Pons (tissue), 1 donor: ENCODE results near the gene CDC45.

Experiments
- DNase-seq: peaks from one replicate; pipeline ENCODE4 v3.0.0-alpha.2; 2016; ENCODE audit warnings: low spot score

The CDC45 gene

GRCh38 chr22:19448076-19448607 lies 31.6 kb upstream of the CDC45 start:
- DNase-seq: peak; percentile 34

DNA sequence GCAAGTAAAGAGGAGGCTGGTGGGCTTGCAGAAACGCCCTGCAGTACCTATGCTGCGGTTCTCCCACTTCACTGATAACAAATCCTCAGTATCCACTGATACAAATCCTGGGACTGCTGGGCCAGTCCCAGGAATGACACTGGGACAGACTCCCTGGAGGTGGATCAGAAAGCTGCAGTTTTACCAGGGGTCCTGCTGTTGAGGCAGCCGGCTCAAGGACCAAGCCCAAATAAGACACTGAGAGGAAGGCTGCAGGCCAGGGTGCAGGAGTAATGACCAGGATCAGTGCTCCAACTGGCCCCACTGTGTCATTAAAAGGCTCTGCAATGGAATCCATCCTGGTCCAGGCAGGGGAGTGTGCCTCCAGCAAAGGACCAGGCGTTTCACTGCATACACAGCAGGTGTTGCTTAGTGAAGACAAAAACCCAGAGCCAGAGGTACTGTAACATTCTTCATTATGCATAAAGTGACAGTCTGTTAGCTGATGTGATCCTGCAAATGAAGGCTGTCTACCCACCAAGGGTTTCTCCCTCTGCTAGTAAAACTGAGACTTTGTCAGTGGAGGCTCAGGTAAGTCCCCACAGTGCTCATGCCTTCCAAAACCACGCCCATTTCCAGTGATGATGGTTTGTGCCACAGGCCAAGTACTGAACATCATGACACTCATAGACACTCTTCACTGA lies 30.8 kb upstream of the CDC45 start:
- DNase-seq: no peak

- DNase-seq: no peak
Measured at GRCh38 chr22:19449422-19449767, 30.3 kb upstream of the CDC45 start.

DNA sequence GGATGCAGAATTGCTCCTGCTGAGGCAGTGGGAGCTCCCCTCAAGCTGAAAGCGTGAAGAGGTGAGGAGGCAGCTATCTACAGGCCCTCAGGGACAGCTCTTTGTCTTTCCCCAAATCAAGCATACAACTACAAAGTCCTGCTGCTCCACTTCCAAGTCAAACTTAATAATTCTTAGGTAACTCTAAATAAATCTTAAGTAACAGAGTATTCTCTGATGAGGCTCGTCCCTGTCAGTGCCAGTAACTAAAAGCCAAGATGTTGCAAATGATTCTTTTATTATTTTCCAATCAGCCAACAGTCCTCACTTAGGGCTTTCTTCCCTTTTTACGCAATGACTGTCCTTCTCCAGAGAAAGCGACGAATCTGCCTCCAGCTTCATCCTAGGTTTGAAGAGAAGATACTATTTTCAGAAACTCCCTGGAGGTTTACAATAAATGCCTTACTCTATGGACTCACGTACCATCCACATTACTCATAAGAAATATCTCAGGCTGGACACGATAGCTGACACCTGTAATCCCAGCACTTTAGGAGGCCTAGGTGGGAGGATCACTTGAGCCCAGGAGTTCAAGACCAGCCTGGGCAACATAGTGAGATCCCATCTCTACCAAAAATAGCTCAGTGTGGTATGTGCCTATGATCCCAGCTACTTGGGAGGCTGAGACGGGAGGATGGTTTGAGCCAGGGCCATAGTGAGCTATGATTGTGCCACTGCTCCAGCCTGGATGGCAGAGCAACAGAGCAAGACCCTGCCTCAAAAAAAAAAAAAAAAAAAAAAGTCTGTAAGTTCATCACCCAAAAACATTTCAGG lies 29.2 kb upstream of the CDC45 start:
- DNase-seq: no peak

DNA sequence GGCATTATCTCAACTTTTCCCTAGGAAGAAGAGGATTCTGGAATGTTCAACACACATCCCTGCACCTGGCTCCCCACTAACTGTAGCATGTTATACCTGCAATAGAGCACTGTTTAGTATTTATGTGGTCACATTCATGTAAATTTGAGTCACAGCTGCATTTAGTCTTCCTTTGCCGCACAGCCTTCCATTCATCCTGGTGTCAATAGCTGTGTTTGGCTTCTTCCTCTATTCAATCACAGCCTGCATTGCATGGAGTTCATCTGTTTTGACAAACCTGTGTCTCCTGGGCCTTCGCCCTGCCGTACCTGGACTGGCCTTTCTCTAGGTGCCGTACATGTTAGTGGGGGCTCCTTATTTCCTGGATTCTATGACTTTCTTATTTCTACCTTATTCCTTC lies 28.1 kb upstream of the CDC45 start:
- no peak for DNase-seq

- DNase-seq: no peak
Measured at GRCh38 chr22:19453718-19454117, 26.0 kb upstream of the CDC45 start.

DNA sequence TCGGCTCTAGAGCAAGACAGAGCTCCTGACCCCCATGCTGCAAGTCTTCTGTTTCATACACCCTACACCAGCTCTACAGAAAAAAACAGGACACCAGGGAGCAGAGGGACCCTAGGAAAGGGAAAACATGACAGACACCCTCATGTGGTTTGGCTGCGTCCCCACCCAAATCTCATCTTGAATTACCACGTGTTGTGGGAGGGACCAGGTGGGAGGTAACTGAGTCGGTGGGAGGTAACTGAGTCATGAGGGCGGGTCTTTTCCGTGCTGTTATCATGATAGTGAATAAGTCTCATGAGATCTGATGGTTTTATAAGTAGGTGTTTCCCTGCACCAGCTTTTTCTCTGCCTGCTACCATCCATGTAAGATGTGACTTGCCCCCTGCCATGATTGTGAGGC lies 25.6 kb upstream of the CDC45 start:
- DNase-seq: no peak

- DNase-seq: no peak
Measured at GRCh38 chr22:19455033-19455432, 24.7 kb upstream of the CDC45 start.

DNA sequence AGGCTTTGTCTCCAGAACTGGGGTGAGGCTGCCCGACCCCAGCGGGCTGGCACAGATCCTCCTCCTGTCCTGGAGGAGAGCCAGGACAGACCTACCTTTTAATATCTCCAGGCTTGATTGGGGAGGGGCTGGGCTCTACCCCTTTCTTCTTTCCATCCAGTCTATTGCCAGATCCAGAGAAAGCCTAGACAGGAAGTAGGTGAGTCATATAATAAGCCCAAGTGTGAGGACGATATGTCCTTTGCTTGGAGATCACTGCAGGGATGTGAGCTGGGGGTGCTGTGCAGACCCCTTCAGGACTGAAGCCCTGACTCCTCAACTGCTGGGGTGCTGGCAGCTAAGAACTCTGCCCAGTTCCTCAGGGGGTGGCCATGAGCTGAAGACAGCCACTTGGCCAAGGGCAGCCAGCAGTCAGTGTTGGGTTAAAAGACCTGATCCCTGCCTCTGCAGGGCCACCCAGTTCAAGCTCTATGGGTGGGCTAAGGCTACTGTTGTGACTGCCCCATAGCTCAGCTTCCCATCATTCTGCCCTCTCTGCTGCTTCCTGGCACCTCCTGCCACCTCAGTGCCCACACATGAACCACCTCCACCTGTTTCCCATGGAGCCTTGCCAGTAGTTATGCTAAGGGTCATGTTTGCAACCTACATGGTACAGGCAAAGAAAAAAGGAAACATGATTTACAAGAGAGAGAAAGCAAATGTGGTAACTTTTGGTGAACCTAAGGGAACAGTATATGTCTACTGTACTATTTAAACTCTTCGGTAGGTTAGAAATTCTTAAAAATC lies 23.9 kb upstream of the CDC45 start:
- DNase-seq: no peak

DNA sequence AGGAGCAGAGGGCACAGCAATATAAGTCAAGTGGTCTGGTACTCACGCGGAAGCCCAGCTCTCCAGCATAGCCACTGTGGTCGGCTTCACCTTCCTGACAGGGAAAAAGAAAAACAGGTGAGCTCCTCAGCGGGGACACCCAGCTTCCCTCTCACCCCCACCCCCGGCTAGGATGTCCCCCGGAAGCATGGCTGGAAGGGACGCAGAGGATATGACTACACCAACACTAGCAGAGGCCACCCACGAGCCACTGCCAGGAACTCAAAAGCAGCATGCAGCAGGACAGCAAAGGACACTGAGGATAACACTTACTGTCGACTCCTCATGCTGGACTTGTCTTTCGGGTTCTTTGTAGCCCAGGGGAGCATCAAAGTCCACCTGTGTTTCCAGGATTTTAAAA lies 23.2 kb upstream of the CDC45 start:
- DNase-seq: no peak

GRCh38 chr22:19457828-19458428 lies 21.8 kb upstream of the CDC45 start:
- no peak for DNase-seq

GRCh38 chr22:19460036-19460435 lies 19.7 kb upstream of the CDC45 start:
- DNase-seq: no peak

DNA sequence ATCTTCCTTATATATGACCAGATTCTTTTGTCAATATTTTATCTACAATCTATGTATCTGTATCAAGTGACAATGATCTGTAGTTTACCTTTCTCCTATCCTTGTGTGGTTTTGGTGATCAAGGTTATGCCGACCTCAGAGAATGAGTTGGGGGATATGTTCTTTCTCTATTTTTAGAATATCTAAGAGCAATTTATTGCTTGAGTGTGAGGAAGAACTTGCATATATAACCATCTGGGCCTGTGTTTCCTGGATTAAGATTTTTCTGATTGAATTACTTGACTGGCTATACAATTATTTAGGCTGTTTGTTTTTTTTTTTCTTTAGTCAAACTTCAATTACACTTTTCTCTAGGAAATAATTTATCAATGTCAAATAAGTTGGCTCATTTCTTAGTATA lies 18.2 kb upstream of the CDC45 start:
- DNase-seq: no peak

DNA sequence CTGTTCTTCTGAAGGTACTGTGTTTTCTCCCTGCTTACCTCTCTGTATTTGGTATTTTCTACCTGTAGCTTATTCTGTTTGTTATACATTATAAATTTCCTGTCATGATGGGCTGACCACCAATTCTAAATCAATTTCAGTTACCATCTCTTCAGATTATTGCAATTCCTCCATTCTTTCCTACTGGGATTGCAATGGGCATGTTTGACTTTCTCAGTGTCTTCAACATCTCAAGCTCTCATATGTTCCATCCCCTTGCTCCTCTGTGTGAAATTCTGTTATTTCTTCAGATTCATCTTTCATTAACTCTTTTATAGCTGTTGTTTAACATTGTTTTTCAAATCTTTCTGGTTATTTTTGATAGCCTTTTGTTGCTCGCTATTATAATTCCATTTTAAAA lies 16.7 kb upstream of the CDC45 start:
- DNase-seq: no peak

DNA sequence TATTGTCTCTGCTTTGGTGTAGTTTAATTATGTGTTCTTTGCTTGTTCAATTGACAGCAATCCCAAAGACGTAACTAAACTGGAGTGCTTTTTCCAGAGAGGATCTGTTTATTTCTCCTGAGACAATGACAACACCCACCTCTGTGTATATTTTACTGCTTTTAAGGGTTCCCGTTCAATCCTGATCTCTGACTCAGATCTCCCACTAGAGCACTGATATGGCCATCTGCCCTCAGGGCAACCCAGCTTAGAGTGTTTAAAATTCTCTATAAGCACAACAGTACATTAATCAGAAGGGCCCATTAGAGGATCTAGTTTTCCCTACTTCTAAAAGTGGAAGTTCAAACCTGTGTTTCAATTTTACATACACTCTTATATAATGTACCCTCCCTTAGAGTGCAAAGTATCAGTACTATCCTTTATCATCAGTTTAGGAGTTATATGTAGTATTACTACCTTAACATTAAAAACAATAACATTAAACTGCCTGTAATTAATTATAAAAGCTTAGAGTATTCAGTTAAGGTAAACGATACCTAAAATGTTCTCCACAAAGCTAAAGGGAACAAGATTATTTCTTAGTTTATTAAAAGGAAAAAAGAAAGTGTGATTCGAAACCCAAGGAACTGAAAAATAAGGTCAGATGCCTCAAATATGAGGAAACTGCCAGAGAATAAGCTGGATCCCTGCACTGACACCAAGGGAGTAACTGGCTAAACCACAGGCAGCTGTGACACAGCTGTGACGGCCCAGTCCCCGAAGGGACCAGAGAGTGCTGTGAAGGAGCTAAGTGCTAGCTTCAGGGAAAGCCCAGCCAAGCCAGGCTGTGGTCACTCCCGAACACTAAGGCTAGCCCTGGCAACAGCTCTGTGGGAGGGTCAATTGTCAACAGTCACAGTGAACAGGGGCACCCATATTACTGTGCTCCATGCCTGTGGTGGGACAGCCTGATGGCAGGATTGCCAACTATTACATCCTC lies 15.9 kb upstream of the CDC45 start:
- no peak for DNase-seq

DNA sequence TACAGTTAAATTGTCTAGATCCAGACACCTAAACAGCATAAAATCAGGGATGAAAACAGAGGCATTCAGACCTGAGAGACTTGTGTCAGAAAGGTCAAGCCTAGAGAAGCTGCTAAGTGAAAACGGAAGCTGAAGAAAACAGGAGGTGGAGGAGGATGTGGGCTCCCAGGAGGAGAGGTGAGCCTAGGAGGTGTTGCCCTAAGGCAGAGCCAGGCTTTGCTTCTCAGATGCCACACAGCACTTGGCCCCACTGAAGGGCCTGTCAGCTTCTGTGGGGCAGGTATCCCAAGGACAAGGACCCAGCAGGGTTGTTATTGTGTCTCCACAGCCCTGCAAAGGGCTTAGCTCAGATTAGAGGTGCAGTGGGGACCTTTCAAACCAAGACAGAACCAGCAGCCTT lies 15.2 kb upstream of the CDC45 start:
- DNase-seq: no peak

GRCh38 chr22:19464975-19465374 lies 14.7 kb upstream of the CDC45 start:
- DNase-seq: no peak

DNA sequence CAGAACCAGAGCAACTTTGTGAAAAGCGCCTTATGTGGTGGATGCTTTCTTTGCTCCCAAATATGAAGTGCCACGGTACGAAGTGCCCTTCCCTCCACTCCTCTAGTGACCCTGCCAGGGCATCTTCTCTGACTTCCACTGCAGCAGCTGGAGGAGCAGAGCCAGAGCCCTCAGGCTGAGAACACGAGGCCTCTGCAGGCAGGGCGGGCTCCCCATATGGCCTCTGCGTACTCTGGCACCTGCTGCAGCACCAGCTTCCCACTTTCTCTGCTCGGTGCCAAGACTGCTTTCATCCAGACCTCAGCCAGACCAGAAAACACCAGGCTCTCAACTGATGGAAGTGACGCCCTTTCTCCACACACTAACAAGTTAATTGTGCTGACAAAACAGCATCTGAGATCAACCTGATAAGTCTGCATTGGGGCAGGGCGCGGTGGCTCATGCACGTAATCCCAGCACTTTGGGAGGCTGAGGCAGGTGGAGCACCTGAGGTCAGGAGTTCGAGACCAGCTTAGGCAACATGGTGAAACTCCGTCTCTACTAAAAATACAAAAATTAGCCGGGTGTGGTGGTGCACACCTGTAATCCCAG lies 13.5 kb upstream of the CDC45 start:
- DNase-seq: no peak

- DNase-seq: no peak
Measured at GRCh38 chr22:19466848-19467752, 12.6 kb upstream of the CDC45 start.

DNA sequence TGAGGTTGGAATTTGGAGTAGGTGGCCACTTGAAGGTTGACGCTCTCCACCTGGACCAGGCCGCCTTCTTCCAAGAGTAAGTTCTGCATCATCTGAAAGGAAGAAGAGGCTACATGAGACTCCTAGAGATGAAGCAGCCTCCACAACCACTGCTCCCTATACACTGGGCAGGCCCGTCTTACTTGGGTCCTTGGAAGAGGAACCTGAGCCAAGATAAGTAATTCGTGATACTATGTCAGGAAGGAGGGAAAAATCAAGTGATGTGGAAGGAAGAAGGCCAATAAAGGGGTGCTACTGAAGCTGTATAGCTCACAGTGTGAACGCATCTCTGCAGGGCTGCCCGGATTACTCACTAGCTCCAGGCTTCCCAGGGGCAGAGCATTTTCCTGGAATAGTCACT lies 11.8 kb upstream of the CDC45 start:
- no peak for DNase-seq
